Fibroblast of skin of back (primary cell): ENCODE data around the gene PPFIA1.

ENCODE experiments used
- DNase-seq: peaks from one replicate; pipeline ENCODE4 v3.0.0-alpha.2; 2013

Gene PPFIA1

DNA sequence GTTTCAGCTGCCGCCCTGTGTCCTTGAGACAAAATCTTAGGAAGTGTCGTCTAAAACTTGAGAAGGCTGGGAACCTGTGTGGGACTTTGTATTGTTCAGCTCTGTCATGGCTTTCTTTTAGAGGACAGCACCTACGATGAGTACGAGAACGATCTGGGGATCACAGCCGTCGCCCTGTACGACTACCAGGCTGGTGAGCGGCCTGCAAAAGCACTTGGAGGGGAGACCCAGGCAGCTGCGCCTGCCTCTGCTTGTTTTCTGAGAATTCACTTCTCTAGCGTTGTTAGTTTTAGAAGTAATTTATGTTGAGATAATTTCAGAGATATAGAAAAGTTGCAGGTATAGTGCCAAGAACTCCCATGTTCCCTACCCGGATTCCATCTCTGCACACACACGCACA is 163.0 kb downstream of the PPFIA1 start:
- no peak for DNase-seq
